Measurements from ENCODE around the gene ZNRF3. TPM values are rescaled to one million over a fixed set of nuclear protein-coding genes. Genes with fewer than 3 reads are reported as not detected.

Gene ZNRF3
- total RNA-seq, 1 donor from 2014 or later, result 2.0 TPM

DNA sequence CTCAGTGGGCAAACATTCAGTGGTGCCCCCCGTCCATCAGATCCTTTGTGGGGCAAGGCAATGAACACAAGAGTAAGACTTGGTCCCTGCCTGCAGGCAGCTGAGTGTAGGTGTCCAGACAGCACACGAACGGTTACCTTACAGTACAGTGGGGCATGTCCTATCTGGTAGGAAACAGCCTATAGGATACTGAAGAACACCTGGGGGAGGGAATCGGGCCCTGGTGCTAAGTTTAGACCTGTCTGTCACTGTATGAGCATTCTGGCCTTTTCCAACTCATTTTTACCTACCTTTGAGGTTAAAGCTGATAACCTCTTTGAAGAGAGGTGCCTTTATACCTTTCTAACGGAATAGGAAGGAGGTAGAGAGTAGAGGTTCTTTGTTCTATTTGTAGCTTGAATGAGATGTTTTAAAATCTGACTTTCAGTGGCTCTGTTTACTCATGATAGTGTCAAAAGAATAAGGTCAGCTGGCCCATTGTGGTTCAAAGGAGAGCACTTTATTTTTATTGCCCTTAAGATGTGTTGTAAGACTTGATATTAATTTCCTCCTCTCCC, 8.9 kb downstream of the ZNRF3 start:
- DNase-seq, result no peak
- Mint-ChIP-seq H3K27ac (no peak overlapping the region), H3K27me3 (peaks cover 57% of the 10 kb centered on the region), H3K9me3 (no peaks in the 10 kb centered on the region), H3K36me3 (ENCODE audit: low read depth) (no peaks in the 10 kb centered on the region), H3K4me1 (no peaks in the 10 kb centered on the region), H3K4me3 (no peak overlapping the region)
- intact Hi-C loops (cut with micrococcal nuclease), result no loop called here

- peaks cover 53% of the 10 kb centered on the region for H3K27me3 Mint-ChIP-seq
- H3K4me3 Mint-ChIP-seq, result no peak overlapping the region
- no peaks in the 10 kb centered on the region for H3K4me1 Mint-ChIP-seq
- intact Hi-C loops (cut with micrococcal nuclease), result no loop called here
- no peak for DNase-seq
- H3K9me3 Mint-ChIP-seq, result no peaks in the 10 kb centered on the region
- H3K27ac Mint-ChIP-seq, result no peak overlapping the region
- no peaks in the 10 kb centered on the region for H3K36me3 Mint-ChIP-seq (ENCODE audit: low read depth)
These were observed 10.4 kb downstream of the ZNRF3 start for GRCh38 chr22:28893810-28894209.

DNA sequence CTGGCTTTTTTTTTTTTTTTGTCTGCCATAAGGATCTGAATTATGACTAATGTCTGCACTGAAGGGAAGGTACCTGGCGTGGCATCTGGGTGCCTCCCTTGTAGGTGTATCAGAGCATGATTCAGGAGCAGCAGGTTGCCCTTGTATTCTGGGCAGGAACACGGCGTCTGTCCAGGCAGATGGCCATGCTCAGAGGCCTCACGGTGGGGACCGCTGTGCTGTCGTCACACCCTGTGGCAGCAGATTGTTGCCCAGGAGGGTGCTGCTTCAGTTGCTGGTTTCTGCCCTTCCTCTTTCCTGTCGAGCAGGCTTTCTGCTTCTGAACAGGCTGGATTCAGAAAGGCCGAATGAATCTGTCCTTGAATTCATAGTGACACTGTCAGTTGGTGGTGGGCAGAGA, 11.0 kb downstream of the ZNRF3 start:
- no peak overlapping the region for H3K4me3 Mint-ChIP-seq
- no peaks in the 10 kb centered on the region for H3K9me3 Mint-ChIP-seq
- H3K4me1 Mint-ChIP-seq, result peaks cover 4% of the 10 kb centered on the region
- intact Hi-C loops (cut with micrococcal nuclease), result no loop called here
- no peaks in the 10 kb centered on the region for H3K36me3 Mint-ChIP-seq (ENCODE audit: low read depth)
- H3K27me3 Mint-ChIP-seq, result peaks cover 55% of the 10 kb centered on the region
- H3K27ac Mint-ChIP-seq, result no peak overlapping the region
- DNase-seq, result no peak

GRCh38 chr22:28894807-28895206, 11.4 kb downstream of the ZNRF3 start:
- H3K36me3 Mint-ChIP-seq (ENCODE audit: low read depth), result no peaks in the 10 kb centered on the region
- H3K27me3 Mint-ChIP-seq, result peaks cover 50% of the 10 kb centered on the region
- no peak overlapping the region for H3K27ac Mint-ChIP-seq
- no peaks in the 10 kb centered on the region for H3K9me3 Mint-ChIP-seq
- DNase-seq, result no peak
- intact Hi-C loops (cut with micrococcal nuclease), result no loop called here
- H3K4me1 Mint-ChIP-seq, result peaks cover 5% of the 10 kb centered on the region
- no peak overlapping the region for H3K4me3 Mint-ChIP-seq

GRCh38 chr22:28896611-28897010, 13.2 kb downstream of the ZNRF3 start:
- H3K9me3 Mint-ChIP-seq, result no peaks in the 10 kb centered on the region
- no peak for DNase-seq
- no peak overlapping the region for H3K27ac Mint-ChIP-seq
- peaks cover 5% of the 10 kb centered on the region for H3K4me1 Mint-ChIP-seq
- H3K27me3 Mint-ChIP-seq, result peaks cover 47% of the 10 kb centered on the region
- H3K4me3 Mint-ChIP-seq, result no peak overlapping the region
- intact Hi-C loops (cut with micrococcal nuclease), result no loop called here
- no peaks in the 10 kb centered on the region for H3K36me3 Mint-ChIP-seq (ENCODE audit: low read depth)

GRCh38 chr22:28898233-28898629, 14.9 kb downstream of the ZNRF3 start:
- Mint-ChIP-seq H3K27me3 (peaks cover 47% of the 10 kb centered on the region), H3K4me1 (peaks cover 5% of the 10 kb centered on the region), H3K9me3 (no peaks in the 10 kb centered on the region), H3K27ac (no peak overlapping the region), H3K36me3 (ENCODE audit: low read depth) (no peaks in the 10 kb centered on the region), H3K4me3 (no peak overlapping the region)
- intact Hi-C loops (cut with micrococcal nuclease), result no loop called here
- DNase-seq, result no peak

DNA sequence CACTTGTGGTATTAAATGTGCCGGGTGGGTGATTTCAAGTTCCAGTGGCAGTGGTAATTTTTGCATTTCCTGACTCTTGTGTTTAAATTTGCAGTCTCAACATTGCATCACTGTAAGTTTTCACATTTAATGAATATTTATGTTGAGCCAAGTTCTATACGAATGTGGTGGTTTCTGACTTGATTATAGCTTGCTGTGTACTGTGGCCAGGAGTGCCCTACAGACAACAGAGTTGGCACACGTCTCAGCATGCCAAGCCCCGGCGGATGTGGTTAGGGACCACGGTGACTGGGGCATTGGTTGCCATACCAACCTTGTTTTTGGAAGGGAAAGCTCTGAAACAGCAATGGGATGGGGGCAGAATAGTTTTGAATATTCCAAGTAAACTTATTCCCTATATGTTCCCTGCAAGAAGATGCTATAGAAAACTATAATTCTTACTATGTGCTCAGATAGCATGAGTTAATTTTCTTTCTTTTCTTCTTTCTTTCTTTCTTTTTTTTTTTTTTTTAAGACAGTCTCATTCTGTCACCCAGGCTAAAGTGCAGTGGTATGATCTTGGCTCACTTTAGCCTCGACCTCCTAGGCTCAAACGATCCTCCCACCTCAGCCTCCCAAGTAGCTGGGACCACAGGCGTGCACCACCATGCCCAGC, 16.0 kb downstream of the ZNRF3 start:
- no peaks in the 10 kb centered on the region for H3K36me3 Mint-ChIP-seq (ENCODE audit: low read depth)
- no peaks in the 10 kb centered on the region for H3K9me3 Mint-ChIP-seq
- intact Hi-C loops (cut with micrococcal nuclease), result no loop called here
- peaks cover 57% of the 10 kb centered on the region for H3K27me3 Mint-ChIP-seq
- no peak for DNase-seq
- H3K27ac Mint-ChIP-seq, result no peak overlapping the region
- H3K4me3 Mint-ChIP-seq, result no peak overlapping the region
- H3K4me1 Mint-ChIP-seq, result peaks cover 5% of the 10 kb centered on the region

DNA sequence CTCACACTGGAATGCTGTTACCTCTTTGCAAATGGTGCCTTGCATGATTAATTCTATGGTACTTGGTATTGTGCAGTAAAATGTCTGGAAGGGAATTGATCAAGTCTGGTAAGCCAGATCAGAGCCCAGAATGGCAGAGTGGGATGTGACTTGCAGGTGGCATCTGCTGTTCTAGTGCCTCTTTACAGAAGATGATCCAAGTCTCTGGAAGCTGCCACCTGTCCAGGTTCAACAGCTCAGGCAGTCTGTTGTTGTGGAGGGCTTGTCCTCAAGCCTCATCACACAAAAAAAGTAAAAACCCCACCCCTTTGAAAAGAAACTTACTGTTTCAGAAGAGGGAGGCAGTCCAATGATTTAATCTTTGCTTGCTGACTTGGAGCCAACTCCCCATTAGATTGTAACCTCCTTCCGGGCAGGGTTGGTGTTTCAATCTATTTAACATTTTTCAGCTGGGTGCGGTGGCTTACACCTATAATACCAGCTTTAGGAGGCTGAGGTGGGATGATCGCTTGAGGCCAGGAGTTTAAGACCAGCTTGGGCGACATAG, 17.1 kb downstream of the ZNRF3 start:
- Mint-ChIP-seq H3K27me3 (peaks cover 59% of the 10 kb centered on the region), H3K36me3 (ENCODE audit: low read depth) (no peaks in the 10 kb centered on the region), H3K9me3 (no peaks in the 10 kb centered on the region), H3K4me1 (peaks cover 6% of the 10 kb centered on the region), H3K4me3 (no peak overlapping the region), H3K27ac (no peak overlapping the region)
- intact Hi-C loops (cut with micrococcal nuclease), result no loop called here
- DNase-seq, result no peak

GRCh38 chr22:28902490-28902889, 19.1 kb downstream of the ZNRF3 start:
- H3K4me1 Mint-ChIP-seq, result peaks cover 11% of the 10 kb centered on the region
- no peaks in the 10 kb centered on the region for H3K9me3 Mint-ChIP-seq
- no peak for DNase-seq
- peaks cover 67% of the 10 kb centered on the region for H3K27me3 Mint-ChIP-seq
- no peak overlapping the region for H3K4me3 Mint-ChIP-seq
- H3K27ac Mint-ChIP-seq, result no peak overlapping the region
- peaks cover 1% of the 10 kb centered on the region for H3K36me3 Mint-ChIP-seq (ENCODE audit: low read depth)
- intact Hi-C loops (cut with micrococcal nuclease), result no loop called here

DNA sequence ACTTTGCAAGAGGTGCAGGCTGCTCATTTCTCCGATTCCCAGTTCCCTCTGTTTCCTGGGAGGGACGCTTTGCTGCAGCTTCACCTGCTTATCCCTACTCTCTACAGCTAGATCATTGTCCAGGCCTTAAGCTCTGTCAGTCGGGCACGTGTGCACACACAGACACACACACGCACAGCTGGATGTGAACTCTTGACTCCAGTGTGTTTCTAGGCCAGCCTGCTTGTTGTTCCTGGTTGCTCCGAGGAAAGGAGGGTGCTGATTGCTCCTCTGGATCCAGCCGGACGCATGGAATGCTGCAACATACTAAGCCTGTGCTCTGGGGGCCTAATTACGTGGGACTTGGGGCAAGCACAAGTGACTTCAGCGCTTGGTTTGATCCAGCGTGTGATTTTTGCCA, 19.7 kb downstream of the ZNRF3 start:
- Mint-ChIP-seq H3K4me3 (no peak overlapping the region), H3K9me3 (no peaks in the 10 kb centered on the region), H3K4me1 (peaks cover 15% of the 10 kb centered on the region), H3K27ac (no peak overlapping the region), H3K27me3 (peaks cover 65% of the 10 kb centered on the region), H3K36me3 (ENCODE audit: low read depth) (peaks cover 1% of the 10 kb centered on the region)
- intact Hi-C loops (cut with micrococcal nuclease), result no loop called here
- no peak for DNase-seq

DNA sequence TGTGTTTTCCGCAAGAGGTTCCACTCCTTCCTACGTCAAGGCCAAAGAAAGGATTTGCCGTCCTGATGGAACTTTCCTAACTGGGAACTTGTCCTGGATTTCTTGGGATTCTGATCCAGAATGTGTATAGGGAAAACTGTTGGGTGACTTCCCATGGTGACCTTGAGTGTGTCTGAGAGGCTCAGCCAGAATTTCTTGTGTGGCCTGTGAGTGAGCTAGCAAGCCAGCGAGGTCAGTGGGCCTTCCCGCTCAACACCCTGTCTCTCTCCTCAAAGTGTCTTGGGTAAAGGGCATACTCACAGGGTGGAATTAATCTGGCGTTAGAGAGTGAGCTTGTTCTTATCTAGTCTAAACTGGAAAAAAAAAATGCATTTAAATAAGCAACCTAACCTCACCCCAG, 20.4 kb downstream of the ZNRF3 start:
- intact Hi-C loops (cut with micrococcal nuclease), result no loop called here
- H3K9me3 Mint-ChIP-seq, result no peaks in the 10 kb centered on the region
- H3K4me1 Mint-ChIP-seq, result peaks cover 18% of the 10 kb centered on the region
- H3K36me3 Mint-ChIP-seq (ENCODE audit: low read depth), result peaks cover 1% of the 10 kb centered on the region
- peaks cover 63% of the 10 kb centered on the region for H3K27me3 Mint-ChIP-seq
- H3K4me3 Mint-ChIP-seq, result no peak overlapping the region
- no peak for DNase-seq
- no peak overlapping the region for H3K27ac Mint-ChIP-seq

GRCh38 chr22:28904211-28904896, 21.0 kb downstream of the ZNRF3 start:
- Mint-ChIP-seq H3K27me3 (peaks cover 60% of the 10 kb centered on the region), H3K4me3 (no peak overlapping the region), H3K27ac (no peak overlapping the region), H3K9me3 (no peaks in the 10 kb centered on the region), H3K36me3 (ENCODE audit: low read depth) (peaks cover 1% of the 10 kb centered on the region), H3K4me1 (peaks cover 20% of the 10 kb centered on the region)
- no peak for DNase-seq
- intact Hi-C loops (cut with micrococcal nuclease), result no loop called here

DNA sequence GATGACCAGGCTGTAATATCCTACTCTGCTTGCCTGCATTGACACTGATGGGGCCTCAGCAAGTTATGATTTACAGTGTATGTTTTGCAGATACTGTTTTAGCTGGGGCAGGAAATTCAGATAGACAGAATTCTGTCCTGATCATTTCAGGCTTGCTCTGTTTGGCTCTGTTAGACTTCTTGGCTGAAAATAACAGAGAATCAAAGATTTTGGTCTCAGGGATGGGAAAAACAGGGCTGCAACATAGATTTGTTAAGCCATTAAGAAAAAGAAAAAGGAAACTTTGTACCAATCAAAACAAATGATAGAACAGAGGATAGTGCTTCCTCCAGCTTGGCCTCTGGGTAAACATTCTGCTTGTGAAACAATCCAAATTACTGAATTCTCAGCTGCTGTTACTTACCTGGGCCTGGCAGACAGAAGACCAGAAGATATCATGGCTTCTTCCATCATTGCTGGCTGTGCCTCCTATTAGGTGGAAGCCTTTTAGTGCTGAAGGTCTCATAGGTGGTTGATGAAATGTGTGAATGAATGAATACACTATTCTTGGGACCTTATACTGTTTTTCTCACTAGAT, 22.0 kb downstream of the ZNRF3 start:
- intact Hi-C loops (cut with micrococcal nuclease), result no loop called here
- H3K9me3 Mint-ChIP-seq, result no peaks in the 10 kb centered on the region
- H3K27ac Mint-ChIP-seq, result no peak overlapping the region
- H3K4me3 Mint-ChIP-seq, result no peak overlapping the region
- peaks cover 1% of the 10 kb centered on the region for H3K36me3 Mint-ChIP-seq (ENCODE audit: low read depth)
- H3K27me3 Mint-ChIP-seq, result peaks cover 58% of the 10 kb centered on the region
- H3K4me1 Mint-ChIP-seq, result peaks cover 22% of the 10 kb centered on the region
- no peak for DNase-seq

DNA sequence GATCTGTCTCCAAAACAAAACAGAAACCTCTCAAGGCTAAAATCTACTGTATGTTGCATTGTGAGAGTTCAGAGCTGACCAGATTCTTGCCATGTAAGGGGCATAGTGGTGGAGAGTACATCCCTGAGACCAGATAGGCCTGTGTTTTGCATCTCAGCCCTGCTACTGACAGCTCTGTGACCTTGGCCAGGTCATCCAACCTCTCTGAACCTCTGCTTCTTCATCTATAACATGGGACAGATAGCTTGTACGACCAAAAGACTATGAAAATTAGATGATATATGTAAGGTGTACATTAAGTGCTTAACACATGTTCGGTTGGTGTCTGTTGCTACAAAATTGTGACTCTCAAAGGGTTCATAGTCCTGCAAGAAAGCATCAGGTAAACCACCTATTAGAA, 22.9 kb downstream of the ZNRF3 start:
- peaks cover 1% of the 10 kb centered on the region for H3K36me3 Mint-ChIP-seq (ENCODE audit: low read depth)
- no peak for DNase-seq
- peaks cover 22% of the 10 kb centered on the region for H3K4me1 Mint-ChIP-seq
- no peak overlapping the region for H3K4me3 Mint-ChIP-seq
- no peaks in the 10 kb centered on the region for H3K9me3 Mint-ChIP-seq
- peaks cover 63% of the 10 kb centered on the region for H3K27me3 Mint-ChIP-seq
- H3K27ac Mint-ChIP-seq, result no peak overlapping the region
- intact Hi-C loops (cut with micrococcal nuclease), result no loop called here

All from activated CD4-positive, alpha-beta T cell treated with anti-CD3 and anti-CD28 coated beads, Interleukin-2, amount 10 ng/mL, durations not matched to agents 24 days and 14 days (primary cell).